ENCODE data around the gene ST14.

ST14 gene

GRCh38 chr11:130159657-130160497, at the start of gene ST14:
Gene ST14, plus strand, starts transcription at chr11:130159782. Its CDS starts 198 bp downstream, at chr11:130159980.
- DNase-seq, result no peak

GRCh38 chr11:130110339-130111108, 49.1 kb upstream of the ST14 start:
- DNase-seq, result no peak

GRCh38 chr11:130112071-130112830, 47.3 kb upstream of the ST14 start:
- DNase-seq, result no peak

- no peak for DNase-seq
These were observed 45.3 kb upstream of the ST14 start for GRCh38 chr11:130114281-130114680.

- no peak for DNase-seq
These were observed 44.9 kb upstream of the ST14 start for GRCh38 chr11:130114726-130115125.

- DNase-seq, result no peak
These were observed 44.4 kb upstream of the ST14 start for GRCh38 chr11:130115218-130115617.

GRCh38 chr11:130118165-130118564, 41.4 kb upstream of the ST14 start:
- DNase-seq, result no peak

GRCh38 chr11:130118636-130119387, 40.8 kb upstream of the ST14 start:
- DNase-seq, result no peak

- no peak for DNase-seq
These were observed 39.5 kb upstream of the ST14 start for GRCh38 chr11:130120045-130120444.

GRCh38 chr11:130121445-130121978, 38.1 kb upstream of the ST14 start:
- DNase-seq, result peak; percentile 85

- DNase-seq, result no peak
These were observed 37.4 kb upstream of the ST14 start for GRCh38 chr11:130122141-130122575.

GRCh38 chr11:130123414-130124040, 36.1 kb upstream of the ST14 start:
- no peak for DNase-seq

- DNase-seq, result peak; percentile 95
These were observed 35.5 kb upstream of the ST14 start for GRCh38 chr11:130124096-130124495.

GRCh38 chr11:130125638-130126037, 33.9 kb upstream of the ST14 start:
- DNase-seq, result no peak

- no peak for DNase-seq
These were observed 33.1 kb upstream of the ST14 start for GRCh38 chr11:130126516-130126915.

GRCh38 chr11:130127509-130127908, 32.1 kb upstream of the ST14 start:
- no peak for DNase-seq

- no peak for DNase-seq
These were observed 31.0 kb upstream of the ST14 start for GRCh38 chr11:130128626-130129025.

GRCh38 chr11:130129922-130130321, 29.7 kb upstream of the ST14 start:
- DNase-seq, result no peak

- DNase-seq, result peak; percentile 58
These were observed 27.4 kb upstream of the ST14 start for GRCh38 chr11:130131961-130132850.

- no peak for DNase-seq
These were observed 25.9 kb upstream of the ST14 start for GRCh38 chr11:130133716-130134115.

- no peak for DNase-seq
These were observed 23.5 kb upstream of the ST14 start for GRCh38 chr11:130136107-130136506.
